ENCODE measurements around the gene PPM1H.

PPM1H gene

GRCh38 chr12:62631471-62632410 is 303.2 kb downstream of the PPM1H start:
- DNase-seq, result no peak

GRCh38 chr12:62629971-62630739 is 304.8 kb downstream of the PPM1H start:
- no peak for DNase-seq

GRCh38 chr12:62629413-62629812 is 305.5 kb downstream of the PPM1H start:
- no peak for DNase-seq

GRCh38 chr12:62627181-62627580 is 307.8 kb downstream of the PPM1H start:
- no peak for DNase-seq

DNA sequence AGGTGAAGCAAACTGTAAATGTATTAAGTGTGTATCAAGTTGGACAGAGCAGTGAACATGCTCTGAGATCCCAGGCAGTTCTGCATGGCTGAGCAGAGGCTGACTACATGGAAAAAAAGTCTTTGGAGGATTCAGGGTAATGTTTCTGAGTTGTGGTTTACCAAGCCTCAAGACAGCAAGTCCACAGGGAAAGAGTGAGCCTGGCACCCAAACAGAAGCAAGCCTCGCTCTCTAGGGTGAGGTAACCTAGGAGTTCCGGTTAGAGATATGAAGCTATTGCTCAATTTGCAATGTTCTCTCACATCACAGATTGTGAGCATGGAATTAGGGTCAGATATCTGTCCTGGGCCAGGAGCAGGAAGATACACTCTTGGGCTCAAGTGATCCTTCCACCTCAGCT is 309.7 kb downstream of the PPM1H start:
- no peak for DNase-seq

GRCh38 chr12:62622177-62622576 is 312.8 kb downstream of the PPM1H start:
- DNase-seq, result no peak

DNA sequence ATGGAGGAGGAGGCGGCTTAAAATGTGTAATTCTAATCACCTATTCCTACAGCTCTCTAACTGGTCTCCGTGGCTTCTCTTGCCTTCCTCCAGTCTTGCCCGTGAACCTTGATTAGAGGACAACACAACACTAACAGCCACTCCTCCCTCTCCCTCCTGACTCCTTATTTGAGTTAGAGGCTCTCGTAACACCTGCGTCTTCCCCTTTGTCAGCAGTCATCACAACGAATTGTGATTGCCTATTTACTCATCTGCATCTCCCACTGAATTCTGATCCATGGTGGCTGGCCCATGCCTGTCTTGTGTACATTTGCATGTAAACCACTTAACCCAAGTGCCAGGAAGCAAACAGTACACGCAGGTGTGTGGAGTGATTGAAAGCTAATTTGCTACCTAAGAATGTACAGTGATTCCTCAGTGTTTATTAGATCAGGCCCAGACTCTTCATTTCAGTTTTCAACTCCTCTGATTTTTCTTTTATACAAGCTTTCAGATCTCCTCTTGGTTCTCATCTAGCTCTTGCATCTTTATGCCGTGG is 313.8 kb downstream of the PPM1H start:
- DNase-seq, result no peak

GRCh38 chr12:62618930-62619329 is 316.0 kb downstream of the PPM1H start:
- DNase-seq, result no peak

DNA sequence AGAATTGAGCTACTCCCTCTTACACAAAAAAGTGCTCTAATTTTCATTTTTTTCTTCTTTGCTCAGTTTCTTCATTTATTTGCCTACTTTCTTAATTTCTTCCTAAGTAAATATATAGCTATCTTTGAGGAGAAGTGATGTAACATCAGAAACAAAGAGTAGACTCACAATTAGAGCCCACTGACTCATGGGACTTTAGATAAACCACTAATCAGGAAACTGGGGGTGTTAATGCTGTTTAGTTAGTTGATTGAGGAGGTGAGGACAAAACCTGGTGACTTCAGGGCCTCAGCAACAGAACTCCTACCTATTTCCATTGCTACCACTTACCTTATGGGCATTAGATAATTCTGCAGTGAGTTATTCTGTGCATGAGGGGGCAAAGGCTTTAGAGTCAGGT is 316.6 kb downstream of the PPM1H start:
- no peak for DNase-seq

DNA sequence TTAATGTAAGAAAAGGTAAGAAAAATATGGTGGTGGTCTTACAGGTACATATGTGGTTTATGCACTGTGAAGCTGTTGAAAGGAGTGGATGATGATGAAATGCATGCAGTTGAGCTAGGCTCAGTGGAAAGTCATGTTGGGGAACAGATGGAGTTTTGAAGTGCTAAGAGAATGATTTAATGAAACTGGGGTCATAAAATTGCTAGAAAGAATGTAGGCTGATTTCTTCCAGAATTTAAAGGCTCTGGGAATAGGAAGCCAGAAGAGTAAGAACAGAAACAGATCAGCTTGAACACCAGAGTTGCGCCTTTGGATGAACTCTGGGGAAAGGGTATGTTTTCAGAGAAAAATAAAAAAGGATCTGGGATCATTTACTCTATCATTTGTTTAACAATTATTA is 321.9 kb downstream of the PPM1H start:
- no peak for DNase-seq

GRCh38 chr12:62606654-62607053 is 328.3 kb downstream of the PPM1H start:
- no peak for DNase-seq

GRCh38 chr12:62605981-62606380 is 329.0 kb downstream of the PPM1H start:
- DNase-seq, result no peak

- no peak for DNase-seq
Measured at GRCh38 chr12:62604871-62605270, 330.1 kb downstream of the PPM1H start.

- DNase-seq, result no peak
Measured at GRCh38 chr12:62604373-62604772, 330.6 kb downstream of the PPM1H start.

GRCh38 chr12:62603811-62604098 is 331.2 kb downstream of the PPM1H start:
- DNase-seq, result no peak

GRCh38 chr12:62603061-62603810 is 331.7 kb downstream of the PPM1H start:
- DNase-seq, result peak; percentile 59

- DNase-seq, result peak; percentile 76
Measured at GRCh38 chr12:62602255-62603060, 332.5 kb downstream of the PPM1H start.

DNA sequence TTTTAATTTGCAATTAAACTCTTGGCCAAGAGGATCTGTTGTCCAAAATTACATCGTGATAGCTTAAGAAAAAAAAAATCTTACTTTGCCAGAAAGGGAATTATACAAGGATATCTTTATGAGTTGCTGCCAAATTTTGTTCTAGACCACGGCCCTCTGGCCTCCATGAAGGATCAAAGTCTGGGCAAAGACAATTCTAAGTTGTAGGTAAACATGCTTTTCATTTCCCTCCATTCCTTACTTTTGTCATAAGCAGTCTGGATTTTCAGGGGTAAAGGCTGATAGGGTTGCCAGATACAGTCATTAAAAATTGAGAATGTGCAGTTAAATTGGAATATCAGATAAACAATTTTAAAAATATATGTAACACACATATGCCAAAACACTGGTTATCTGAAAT is 333.2 kb downstream of the PPM1H start:
- DNase-seq, result no peak

GRCh38 chr12:62599854-62600437 is 335.0 kb downstream of the PPM1H start:
- no peak for DNase-seq

GRCh38 chr12:62598846-62599245 is 336.1 kb downstream of the PPM1H start:
- no peak for DNase-seq

GRCh38 chr12:62597253-62597652 is 337.7 kb downstream of the PPM1H start:
- no peak for DNase-seq

Data from activated T-cell treated with anti-CD3 and anti-CD28 coated beads for 4 hours (primary cell).